Suppressor macrophage (primary cell): Measurements from ENCODE around the gene EEF1AKMT1.

Experiments used
- DNase-seq, 4 experiments: peaks; one replicate each; pipeline ENCODE4 v3.0.0-alpha.2; 2020 to 2022

EEF1AKMT1 gene

DNA sequence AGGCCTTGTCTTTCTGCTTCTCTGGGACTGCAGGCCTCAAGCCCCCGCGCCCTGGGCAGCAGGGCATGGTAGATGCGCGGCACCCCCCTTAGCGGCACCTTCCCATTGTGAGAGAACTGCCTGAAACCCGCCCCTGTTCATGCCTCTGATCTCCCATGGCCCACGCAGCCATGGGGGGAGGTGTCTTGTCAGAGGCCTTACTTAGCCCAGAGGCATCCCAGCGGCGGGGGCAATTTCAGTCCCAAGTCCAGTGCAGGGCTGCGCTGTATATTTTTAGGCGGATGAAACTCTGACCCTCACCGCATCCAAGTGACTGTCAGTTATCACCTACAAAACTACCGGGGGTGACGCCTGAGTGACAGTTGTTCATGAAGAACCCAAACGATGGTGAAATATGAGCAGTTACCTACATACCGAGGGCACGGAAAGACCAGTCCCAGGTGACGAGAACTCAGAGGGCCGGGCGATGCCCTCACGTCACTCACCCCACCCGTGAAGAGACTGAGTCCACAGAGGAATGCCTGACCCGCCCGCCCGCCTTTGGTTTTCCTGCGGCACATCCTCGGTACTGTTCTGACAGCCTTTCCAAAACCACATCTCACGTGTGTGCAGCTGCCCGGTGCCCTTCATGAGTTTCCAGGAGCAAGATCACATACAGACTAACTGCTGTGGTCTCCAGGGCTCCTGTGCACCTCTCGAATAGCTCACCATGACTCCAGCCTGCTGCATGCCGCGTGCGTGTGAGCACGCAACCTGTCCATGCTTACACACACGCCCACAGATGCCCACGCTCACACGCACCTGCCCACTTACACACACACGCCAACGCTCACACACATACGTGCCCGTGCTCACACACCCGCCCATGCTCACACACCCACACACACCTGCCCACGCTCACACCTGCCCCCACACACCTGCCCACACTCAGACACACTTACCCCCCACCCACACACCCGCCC is 55.9 kb downstream of the EEF1AKMT1 start:
- no peak for DNase-seq

GRCh38 chr13:20716951-20717350 is 56.8 kb downstream of the EEF1AKMT1 start:
- DNase-seq: no peak

DNA sequence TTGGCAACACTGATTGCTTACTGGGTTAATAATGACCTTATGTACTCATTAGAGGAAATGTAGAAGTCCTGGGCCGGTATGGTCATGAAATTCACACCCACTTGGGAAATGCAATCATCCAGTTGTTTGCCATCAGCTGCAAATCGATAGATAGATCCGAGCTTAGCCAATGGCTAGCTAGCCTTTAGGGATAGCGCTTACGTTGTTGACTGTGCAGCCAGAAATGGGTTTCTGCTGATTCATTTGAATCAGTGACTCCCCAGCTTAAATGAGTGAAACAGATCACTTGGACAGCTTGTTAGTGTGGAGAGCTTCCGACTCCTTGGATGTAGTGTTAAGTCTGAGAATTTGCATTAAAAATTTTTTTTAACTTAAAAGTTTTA is 58.4 kb downstream of the EEF1AKMT1 start:
- no peak for DNase-seq

DNA sequence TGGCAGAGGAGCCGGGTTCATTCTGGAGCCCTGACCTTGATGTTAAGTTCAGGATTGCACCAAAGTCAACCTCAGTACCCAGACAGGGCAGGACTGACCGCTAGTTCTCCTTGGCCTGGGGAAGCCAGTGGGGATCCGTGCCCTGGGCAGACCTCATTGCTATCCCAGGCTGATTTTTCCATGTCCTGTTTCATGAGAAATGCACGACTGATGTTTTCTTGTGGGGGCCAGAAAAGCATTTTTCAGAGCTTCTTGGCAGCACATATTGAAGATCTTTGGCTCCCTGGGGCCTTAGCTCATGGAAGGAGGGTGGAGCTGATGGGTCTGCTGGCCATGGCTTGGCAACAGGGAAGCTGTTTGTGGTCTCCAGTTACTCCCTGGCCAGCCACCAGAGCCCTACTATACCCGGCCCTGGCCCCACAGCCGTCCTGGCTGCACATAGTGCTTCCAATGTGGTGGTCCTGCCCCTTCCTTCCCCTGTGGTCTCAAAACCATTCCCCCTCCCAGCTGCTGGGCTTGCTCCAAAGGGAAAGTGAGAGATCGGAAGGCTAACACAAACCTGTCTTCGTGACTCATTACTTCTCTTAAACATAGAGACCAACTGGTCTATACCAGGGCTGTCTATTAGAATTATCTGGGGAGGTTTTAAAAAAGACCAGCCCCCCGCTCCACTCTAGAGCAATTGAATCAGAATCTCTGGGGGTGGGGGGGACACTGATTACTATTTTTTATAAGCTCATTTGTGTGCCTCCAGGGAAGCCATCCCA is 59.0 kb downstream of the EEF1AKMT1 start:
- no peak for DNase-seq

DNA sequence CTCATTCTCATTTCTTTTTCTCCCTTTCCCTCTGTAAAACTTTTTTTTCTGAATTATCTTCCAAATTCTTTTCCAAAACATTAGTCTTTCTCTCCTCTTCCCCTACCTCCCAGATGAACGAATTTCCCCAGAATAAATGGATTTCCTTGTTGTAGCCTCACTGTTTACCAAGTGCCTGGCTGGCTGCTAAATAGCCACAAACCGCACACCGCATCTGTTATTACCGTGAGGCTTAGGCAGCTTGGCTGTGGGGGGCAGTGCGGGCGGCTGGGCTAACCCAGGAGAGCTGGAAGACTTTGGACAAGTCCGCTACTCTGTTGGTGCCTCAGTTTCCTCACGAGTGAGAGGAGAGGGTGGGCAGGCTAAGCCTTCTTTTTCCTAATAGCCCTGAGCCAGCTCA is 59.6 kb downstream of the EEF1AKMT1 start:
- no peak for DNase-seq

- DNase-seq: peak in 1 of 4 experiments; percentile 17
These were observed 60.0 kb downstream of the EEF1AKMT1 start for GRCh38 chr13:20713751-20714150.

GRCh38 chr13:20713014-20713376 is 60.8 kb downstream of the EEF1AKMT1 start:
- DNase-seq: no peak

DNA sequence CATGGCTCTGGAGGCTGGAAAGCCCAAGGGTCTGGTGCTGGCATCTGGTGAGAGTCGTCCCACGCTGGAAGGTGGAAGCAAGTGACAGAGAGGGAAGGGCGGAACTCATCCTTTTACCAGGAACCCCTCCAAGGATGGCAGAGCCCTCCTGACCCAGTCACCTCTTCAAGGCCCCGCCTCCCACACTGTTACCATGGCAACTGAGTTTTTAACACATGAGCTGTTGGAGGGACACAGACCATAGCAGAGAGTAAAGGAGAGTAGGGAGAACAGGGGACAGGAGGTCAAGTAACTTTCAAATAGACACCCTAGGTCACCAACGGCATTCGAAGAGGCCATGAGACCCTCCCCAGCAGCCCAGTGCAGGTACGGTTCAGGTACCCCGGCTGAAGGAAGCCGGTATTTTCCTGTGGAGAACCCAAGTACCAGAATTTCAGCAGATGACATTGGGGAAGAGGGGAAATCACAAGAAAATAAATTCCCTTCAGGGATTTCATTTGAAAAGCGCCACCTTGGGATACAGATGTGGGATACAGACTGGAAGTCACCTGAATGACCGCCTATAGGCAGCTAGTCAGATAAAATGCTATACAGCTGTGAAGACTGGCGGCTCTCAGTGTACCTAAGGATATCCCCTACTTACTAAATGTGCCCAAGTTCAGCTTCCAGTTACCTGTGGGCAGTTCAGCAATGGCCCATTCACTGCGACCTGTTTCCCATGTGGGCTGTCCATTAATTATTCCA is 62.3 kb downstream of the EEF1AKMT1 start:
- DNase-seq: no peak

DNA sequence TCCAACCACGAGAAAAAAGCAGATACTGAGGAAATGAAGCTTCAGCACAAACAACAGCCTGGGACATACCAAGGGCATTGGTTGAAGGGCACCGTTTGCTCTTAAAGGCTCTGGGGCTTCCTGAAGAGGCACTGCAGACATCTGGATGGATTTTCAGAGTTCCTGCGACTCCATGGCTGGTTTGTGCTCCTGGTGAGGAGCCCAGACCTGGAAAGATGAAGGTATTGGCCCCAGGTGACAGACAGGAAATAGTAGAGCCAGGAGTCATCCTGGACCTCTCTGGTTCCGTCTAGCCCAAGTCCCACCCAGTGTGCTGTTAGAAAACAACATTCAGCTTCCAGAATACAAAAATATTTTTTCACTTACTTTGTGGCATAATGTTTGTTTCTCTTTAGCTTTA is 64.0 kb downstream of the EEF1AKMT1 start:
- no peak for DNase-seq

DNA sequence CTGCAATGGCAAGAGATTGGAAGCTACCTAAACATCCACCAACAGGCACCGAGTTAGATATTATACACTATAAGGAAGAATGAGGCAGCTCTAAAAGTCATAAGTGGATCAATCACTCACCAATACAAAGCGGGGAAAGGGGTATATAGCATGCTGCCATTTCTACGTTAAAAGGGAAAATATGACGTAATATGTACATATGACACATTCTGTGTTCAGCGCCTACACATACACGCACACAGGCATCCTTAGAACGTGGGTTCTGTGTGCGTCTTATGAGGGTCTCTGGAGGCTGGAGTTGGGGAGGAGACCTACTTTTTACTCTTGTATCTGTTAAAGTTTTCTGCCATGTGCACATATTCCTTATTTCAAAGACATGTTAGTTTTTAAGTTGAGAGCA is 64.4 kb downstream of the EEF1AKMT1 start:
- DNase-seq: no peak

GRCh38 chr13:20708216-20708615 is 65.5 kb downstream of the EEF1AKMT1 start:
- DNase-seq: no peak

DNA sequence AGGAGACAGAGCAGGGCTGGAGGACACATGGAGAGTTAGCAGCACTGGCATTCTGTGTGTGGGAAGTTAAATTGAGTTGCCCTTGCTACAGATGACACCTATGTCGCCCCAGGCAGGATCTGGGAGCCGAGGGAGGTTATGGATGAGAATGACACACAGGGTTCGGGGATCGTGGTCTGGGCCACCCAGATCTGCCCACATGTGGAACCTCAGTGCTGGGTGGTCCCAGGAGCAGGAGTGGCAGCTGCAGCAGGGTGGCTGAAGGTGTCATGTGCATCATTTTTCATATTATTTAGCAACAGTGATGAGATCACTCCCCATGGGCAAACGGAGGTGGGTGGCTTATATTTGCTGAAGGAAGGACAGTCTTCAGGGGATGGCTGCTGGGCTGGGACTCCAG is 67.1 kb downstream of the EEF1AKMT1 start:
- peak in 3 of 4 experiments; percentile 37 to 46 (median 45) for DNase-seq

DNA sequence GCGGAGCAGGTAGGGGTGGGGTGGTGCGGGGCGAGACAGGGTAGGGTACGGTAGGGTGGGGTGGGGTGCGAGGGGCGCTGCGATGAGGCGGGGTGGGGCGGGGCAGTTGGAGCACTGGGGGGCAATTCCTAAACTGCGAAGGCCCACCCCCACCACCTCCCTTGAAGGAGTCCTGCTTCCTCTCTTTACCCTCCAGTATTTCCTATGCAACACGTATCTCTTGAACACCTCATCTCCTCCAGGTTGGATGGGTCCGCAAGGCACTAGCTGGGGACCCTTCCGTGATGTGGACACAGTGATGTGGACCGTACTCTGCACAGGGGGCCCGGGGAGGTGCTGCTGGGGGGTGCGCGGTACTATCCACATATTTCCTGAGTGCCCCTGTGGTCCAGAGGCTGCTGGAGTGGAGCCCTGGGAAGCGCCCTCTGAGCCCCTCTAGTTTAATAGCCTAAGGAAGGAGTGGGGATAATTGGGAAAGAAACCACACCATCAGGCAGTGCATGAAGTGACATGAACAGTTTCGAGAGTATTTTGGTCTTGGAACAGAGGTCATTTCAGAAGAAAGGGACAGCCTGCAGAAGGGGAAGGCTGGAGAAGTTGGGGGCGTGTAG is 69.2 kb downstream of the EEF1AKMT1 start:
- no peak for DNase-seq

- DNase-seq: peak; percentile 84 to 94 (median 87)
These were observed 69.8 kb downstream of the EEF1AKMT1 start for GRCh38 chr13:20703780-20704458.

DNA sequence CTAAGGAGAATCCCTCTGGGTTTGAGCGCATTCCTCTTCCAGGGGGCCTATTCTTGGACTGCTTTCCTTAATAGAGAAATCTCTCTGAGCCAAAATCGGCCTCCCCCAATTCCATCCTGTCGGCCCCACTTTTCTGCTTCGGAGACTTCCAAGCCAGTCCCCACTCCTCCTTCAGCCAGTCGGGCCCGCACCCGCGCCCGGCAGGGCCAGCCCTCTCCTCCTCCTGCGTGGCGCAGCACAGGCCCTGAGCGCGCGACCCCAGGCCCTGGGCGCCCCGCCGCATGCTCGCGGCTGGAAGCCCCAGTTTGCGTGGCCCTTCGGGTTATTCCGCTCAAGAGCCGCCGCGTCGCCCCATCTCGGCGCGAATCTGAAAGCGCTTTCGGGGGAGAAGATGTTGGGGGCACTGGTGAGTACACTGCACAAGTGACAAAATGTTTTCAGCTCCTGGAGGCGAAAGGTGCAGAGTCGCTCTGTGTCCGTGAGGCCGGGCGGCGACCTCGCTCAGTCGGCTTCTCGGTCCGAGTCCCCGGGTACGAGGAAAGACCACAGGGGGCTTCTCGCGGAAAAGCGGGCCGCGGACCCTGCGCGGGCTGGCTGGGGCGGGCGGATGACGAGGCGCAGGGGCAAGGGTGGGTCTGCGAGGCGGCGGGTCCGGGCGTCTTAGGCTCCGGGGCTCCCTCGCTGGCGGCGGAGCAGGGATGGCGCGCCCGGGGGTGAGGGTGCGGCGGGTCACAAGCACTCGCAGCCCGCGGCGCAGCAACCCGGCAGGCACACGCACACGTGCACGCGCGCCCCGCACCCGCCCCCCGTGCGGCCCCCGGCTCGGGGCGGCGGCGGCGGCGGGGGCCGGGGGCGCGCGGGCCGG is 70.6 kb downstream of the EEF1AKMT1 start, which contains the start of gene IL17D:
Gene IL17D (plus strand): TSS at position 785 of the 865 bp plus-strand sequence. CDS start 303 bp downstream, outside the sequence.
- peak in 3 of 4 experiments; percentile 14 to 48 (median 32) for DNase-seq

DNA sequence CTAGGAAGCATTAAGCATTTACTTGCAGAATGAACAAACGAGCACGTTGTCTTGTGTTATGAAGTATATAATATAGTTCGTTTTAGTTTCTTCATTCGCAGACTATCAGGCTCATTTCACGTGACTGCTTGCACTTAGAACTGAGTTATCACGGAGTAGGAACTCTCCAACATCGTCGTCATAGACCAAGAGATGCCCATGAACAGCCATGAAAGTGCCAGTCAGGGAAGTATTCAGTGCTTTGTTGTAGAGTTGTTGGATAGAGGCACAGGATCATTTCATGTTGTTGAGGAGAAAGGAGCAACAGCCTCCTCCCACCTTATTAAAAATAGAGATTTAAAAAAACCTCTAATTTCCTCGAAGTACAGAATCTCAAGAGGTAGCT is 71.2 kb downstream of the EEF1AKMT1 start:
- peak; percentile 18 to 62 (median 55) for DNase-seq

DNA sequence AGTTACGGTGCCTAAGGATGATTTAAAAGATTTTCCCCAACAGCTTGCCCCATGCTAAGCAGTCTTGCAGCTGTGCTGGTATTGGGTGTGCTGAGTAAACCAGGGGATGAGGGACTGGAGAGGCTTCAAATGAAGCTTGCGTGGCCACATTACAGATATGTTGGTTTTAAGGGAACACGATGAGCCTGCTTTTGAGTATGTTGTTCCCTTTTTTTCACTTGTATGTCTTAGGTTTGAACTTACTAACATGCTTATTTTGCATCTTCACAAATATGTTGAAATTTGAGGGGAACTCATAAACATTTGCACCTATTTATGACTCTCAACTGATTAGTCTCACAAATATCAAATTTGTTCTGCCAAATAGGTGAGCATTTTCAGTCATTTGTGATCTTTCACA is 72.3 kb downstream of the EEF1AKMT1 start:
- DNase-seq: peak in 2 of 4 experiments; percentile 51 to 56

DNA sequence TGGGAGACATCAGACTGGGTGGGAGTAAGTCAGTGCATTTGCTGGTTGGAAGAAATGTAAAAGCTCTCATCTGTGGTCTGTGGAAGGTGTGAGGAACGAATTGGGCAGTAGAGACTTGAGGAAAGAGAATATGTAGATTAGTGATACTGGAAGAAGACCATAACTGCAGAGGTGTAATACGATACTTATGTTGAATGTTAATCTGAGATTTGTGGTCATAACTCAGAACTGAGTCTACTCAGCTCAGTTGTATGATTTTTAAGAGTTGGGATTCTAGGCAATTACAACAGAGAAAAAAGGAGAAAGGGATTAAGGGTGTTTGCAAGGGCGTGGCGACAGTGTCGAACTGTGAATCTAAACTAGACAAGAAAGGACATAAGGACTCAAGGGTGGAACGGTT is 73.5 kb downstream of the EEF1AKMT1 start:
- no peak for DNase-seq

DNA sequence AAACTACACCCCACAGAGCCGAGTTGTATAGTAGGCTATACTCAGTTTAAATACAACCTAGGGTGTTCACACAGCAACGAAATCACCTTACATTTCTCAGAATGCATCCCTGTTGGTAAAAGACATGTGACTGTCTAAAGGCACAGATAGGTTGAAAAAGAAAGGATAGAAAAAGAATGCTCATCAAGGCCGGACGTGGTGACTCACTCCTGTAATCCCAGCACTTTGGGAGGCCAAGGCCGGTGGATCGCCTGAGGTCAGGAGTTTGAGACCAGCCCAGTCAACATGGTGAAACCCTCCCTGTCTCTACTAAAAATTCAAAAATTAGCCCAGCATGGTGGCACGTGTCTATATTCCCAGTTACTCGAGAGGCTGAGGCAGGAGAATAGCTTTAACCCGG is 74.0 kb downstream of the EEF1AKMT1 start:
- DNase-seq: no peak

DNA sequence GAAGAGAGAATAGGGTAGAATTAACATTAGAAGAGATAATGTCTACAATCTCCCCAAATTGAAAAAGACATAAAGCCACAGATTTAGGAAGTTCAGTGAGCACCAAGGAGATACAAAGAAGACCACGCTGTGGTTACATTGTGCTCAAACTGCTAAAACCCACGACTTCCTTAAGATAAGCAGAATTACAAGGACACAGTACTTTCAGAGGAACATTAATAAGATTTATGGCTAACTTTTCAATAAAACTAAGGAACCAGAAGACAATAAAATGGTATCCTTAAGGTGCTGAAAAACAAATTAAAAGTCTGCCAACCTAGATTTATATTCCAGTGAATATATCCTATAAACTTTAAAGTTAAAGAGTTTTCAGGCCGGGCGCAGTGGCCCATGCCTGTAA is 77.7 kb downstream of the EEF1AKMT1 start:
- peak in 2 of 4 experiments; percentile 23 to 33 for DNase-seq

DNA sequence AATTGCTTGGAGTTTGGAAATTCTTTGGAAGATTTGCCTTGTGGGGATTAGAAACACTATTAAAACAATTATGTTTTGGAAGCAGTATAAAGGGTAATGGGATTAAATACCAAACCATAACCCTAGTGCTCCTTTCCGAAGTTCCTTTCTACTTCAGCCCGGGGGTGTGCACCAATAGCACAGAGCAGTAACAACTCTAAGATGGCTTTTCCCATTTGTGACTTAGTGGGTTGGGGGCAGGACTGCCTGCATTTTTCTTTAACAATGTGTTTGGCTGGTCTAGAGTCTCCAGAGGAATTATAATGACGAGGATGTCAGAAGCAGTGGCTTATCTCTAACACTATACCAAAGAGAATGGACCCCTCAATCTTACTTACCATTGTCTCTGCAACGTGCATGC is 82.1 kb downstream of the EEF1AKMT1 start:
- no peak for DNase-seq
